ENCODE results near the gene IL22. TPM values are rescaled to one million over a fixed set of nuclear protein-coding genes. Genes with fewer than 3 reads are reported as not detected.

IL22 gene
- total RNA-seq, 1 donor from 2014 or later = not detected

GRCh38 chr12:68207276-68207675 lies 46.1 kb downstream of the IL22 start:
- Histone ChIP-seq H3K27me3 (ENCODE audit: low read depth) (peaks cover 83% of the 10 kb centered on the region), H3K4me1 (no peaks in the 10 kb centered on the region), H3K27ac (replicated peaks) (no peak overlapping the region), H3K4me3 (no peak overlapping the region), H3K9me3 (replicated peaks) (no peaks in the 10 kb centered on the region), H3K36me3 (no peaks in the 10 kb centered on the region)
- DNase-seq = no peak
- TF ChIP-seq, protein P1, sequence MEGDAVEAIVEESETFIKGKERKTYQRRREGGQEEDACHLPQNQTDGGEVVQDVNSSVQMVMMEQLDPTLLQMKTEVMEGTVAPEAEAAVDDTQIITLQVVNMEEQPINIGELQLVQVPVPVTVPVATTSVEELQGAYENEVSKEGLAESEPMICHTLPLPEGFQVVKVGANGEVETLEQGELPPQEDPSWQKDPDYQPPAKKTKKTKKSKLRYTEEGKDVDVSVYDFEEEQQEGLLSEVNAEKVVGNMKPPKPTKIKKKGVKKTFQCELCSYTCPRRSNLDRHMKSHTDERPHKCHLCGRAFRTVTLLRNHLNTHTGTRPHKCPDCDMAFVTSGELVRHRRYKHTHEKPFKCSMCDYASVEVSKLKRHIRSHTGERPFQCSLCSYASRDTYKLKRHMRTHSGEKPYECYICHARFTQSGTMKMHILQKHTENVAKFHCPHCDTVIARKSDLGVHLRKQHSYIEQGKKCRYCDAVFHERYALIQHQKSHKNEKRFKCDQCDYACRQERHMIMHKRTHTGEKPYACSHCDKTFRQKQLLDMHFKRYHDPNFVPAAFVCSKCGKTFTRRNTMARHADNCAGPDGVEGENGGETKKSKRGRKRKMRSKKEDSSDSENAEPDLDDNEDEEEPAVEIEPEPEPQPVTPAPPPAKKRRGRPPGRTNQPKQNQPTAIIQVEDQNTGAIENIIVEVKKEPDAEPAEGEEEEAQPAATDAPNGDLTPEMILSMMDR (IDR thresholded peaks at IDR 0.05; ENCODE audit: borderline replicate concordance) = no peak
- intact Hi-C loops (cut with micrococcal nuclease) = no loop called here

DNA sequence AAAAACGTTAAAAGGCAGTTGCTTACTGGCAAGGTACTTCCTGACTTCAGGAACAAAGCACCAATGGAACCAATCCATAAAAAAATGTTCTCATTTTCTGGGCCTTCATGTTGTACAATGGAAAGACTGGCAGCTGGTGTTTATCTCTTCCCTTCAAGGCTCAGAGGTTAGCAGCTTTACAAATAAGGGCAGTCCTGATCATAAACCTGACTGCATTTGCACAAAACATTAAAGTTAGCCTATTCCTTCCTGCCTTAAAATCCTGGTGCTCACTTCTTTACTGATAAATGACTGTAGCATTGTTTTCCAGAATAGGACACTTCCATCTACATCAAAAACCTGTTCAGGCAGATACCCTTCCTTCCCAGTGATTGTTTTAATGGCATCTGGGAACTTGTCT lies 47.0 kb downstream of the IL22 start:
- no peak overlapping the region for H3K27ac ChIP-seq (replicated peaks)
- no peak for DNase-seq
- intact Hi-C loops (cut with micrococcal nuclease) = no loop called here
- H3K9me3 ChIP-seq (replicated peaks) = no peaks in the 10 kb centered on the region
- no peaks in the 10 kb centered on the region for H3K4me1 ChIP-seq
- no peaks in the 10 kb centered on the region for H3K36me3 ChIP-seq
- H3K4me3 ChIP-seq = no peak overlapping the region
- TF ChIP-seq, protein P1 (IDR thresholded peaks at IDR 0.05; ENCODE audit: borderline replicate concordance) = no peak
- peaks cover 74% of the 10 kb centered on the region for H3K27me3 ChIP-seq (ENCODE audit: low read depth)

DNA sequence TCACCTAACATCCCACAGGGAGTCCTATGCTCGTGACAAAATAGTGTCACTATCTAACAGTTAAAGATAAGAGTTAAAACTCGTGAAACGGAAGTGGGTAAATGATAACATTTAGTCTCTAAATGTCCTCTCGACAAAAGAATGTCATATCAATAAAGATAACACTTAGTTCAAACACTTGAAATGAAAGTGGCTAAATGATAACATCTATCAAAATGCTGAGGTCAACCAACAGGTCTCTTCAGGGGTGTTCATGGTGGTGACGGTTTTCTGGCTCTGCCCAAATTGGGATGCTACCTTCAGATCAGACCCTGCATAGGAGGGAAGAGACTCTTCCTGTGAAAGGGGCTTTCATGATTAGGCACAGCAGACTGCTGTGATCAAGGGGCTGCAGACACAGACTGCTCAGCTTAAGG lies 49.9 kb downstream of the IL22 start:
- no peaks in the 10 kb centered on the region for H3K36me3 ChIP-seq
- H3K27me3 ChIP-seq (ENCODE audit: low read depth) = peaks cover 57% of the 10 kb centered on the region
- H3K4me1 ChIP-seq = no peaks in the 10 kb centered on the region
- H3K9me3 ChIP-seq (replicated peaks) = no peaks in the 10 kb centered on the region
- H3K4me3 ChIP-seq = no peak overlapping the region
- no peak for DNase-seq
- TF ChIP-seq, protein P1 (IDR thresholded peaks at IDR 0.05; ENCODE audit: borderline replicate concordance) = no peak
- H3K27ac ChIP-seq (replicated peaks) = no peak overlapping the region
- intact Hi-C loops (cut with micrococcal nuclease) = no loop called here

DNA sequence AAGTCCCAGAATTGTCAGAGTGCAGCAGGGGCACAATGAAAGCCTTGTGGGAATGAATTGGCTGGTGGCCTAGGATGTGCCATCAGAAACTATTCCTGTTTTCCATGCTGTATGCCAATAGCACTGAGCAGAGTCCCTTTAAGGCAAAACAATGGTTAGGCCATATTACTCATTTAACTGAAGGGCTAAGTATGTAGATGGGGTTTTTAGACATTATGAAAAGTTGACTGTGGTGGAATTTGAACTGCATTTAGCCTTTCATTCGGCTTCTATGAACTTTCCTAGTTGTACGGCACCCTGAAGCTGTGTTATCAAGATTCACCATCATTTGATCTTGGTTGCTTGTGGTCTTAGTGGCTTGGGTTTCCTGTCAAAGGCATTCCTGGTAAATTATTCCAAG lies 52.5 kb downstream of the IL22 start:
- Histone ChIP-seq H3K9me3 (replicated peaks) (no peaks in the 10 kb centered on the region), H3K27ac (replicated peaks) (no peak overlapping the region), H3K36me3 (no peaks in the 10 kb centered on the region), H3K27me3 (ENCODE audit: low read depth) (peaks cover 36% of the 10 kb centered on the region), H3K4me1 (no peaks in the 10 kb centered on the region), H3K4me3 (no peak overlapping the region)
- no peak for DNase-seq
- TF ChIP-seq, protein P1 (IDR thresholded peaks at IDR 0.05; ENCODE audit: borderline replicate concordance) = no peak
- intact Hi-C loops (cut with micrococcal nuclease) = no loop called here

GRCh38 chr12:68199127-68199526 lies 54.3 kb downstream of the IL22 start:
- Histone ChIP-seq H3K4me3 (no peak overlapping the region), H3K4me1 (no peaks in the 10 kb centered on the region), H3K27ac (replicated peaks) (no peak overlapping the region), H3K36me3 (no peaks in the 10 kb centered on the region), H3K9me3 (replicated peaks) (no peaks in the 10 kb centered on the region), H3K27me3 (ENCODE audit: low read depth) (peaks cover 18% of the 10 kb centered on the region)
- TF ChIP-seq, protein P1 (IDR thresholded peaks at IDR 0.05; ENCODE audit: borderline replicate concordance) = no peak
- intact Hi-C loops (cut with micrococcal nuclease) = no loop called here
- DNase-seq = no peak

Data from left ventricle myocardium inferior (tissue), 1 donor.